Dendritic cell treated with granulocyte-macrophage colony-stimulating factor and Interleukin-4, amounts not matched to agents 40 ng/mL and 50 ng/mL, for 4 days (primary cell): ENCODE data around the gene RPS14.
A peak's percentile ranks its signal among the peaks of the same experiment; 100 is the strongest.
"Not testable (repeated sequence)": the region's sequence is repeated elsewhere in the genome, so short reads cannot be mapped to it uniquely, and the experiment has no call there.

Experiments used
- H3K27ac Mint-ChIP-seq: one replicate; pipeline ENCODE4 v1.8.0; 2022; ENCODE audit warnings: mild to moderate bottlenecking, mixed read lengths
- H3K27me3 Mint-ChIP-seq: one replicate; pipeline ENCODE4 v1.8.0; 2022; ENCODE audit warnings: mild to moderate bottlenecking, mixed read lengths
- H3K36me3 Mint-ChIP-seq: one replicate; pipeline ENCODE4 v1.8.0; 2022; ENCODE audit warnings: low read depth, mixed read lengths
- H3K4me1 Mint-ChIP-seq: one replicate; pipeline ENCODE4 v1.8.0; 2022; ENCODE audit warnings: low read depth, mixed read lengths
- H3K4me3 Mint-ChIP-seq: one replicate; pipeline ENCODE4 v1.8.0; 2022; ENCODE audit warnings: mild to moderate bottlenecking, moderate library complexity, mixed read lengths
- H3K9me3 Mint-ChIP-seq: one replicate; pipeline ENCODE4 v1.8.0; 2022; ENCODE audit warnings: mixed read lengths
- intact Hi-C: fragments of 100-400 bp; cut with micrococcal nuclease; formaldehyde crosslinking; loops from one replicate; pipeline ENCODE4 v1.15.0; 2022

The RPS14 gene

GRCh38 chr5:150428978-150429377, 20.6 kb downstream of the RPS14 start:
- Mint-ChIP-seq H3K27me3 (peaks cover 5% of the 10 kb centered on the region), H3K27ac (peak overlapping the region; percentile 86), H3K4me3 (no peak overlapping the region), H3K36me3 (peaks cover 6% of the 10 kb centered on the region), H3K9me3 (peaks cover 8% of the 10 kb centered on the region), H3K4me1 (peaks cover 53% of the 10 kb centered on the region)
- intact Hi-C loops, result no loop called here

GRCh38 chr5:150428106-150428876, 21.2 kb downstream of the RPS14 start:
- intact Hi-C loops, result no loop called here
- Mint-ChIP-seq H3K4me3 (no peak overlapping the region), H3K36me3 (peaks cover 6% of the 10 kb centered on the region), H3K9me3 (peaks cover 8% of the 10 kb centered on the region), H3K27ac (peak overlapping the region; percentile 86), H3K4me1 (peaks cover 46% of the 10 kb centered on the region), H3K27me3 (peaks cover 5% of the 10 kb centered on the region)

- H3K4me3 Mint-ChIP-seq, H3K27me3 Mint-ChIP-seq, H3K9me3 Mint-ChIP-seq, intact Hi-C loops, H3K27ac Mint-ChIP-seq, H3K36me3 Mint-ChIP-seq: not testable (repeated sequence)
- H3K4me1 Mint-ChIP-seq, result peaks cover 47% of the 10 kb centered on the region
Observed at GRCh38 chr5:150426165-150426564, 23.4 kb downstream of the RPS14 start.

DNA sequence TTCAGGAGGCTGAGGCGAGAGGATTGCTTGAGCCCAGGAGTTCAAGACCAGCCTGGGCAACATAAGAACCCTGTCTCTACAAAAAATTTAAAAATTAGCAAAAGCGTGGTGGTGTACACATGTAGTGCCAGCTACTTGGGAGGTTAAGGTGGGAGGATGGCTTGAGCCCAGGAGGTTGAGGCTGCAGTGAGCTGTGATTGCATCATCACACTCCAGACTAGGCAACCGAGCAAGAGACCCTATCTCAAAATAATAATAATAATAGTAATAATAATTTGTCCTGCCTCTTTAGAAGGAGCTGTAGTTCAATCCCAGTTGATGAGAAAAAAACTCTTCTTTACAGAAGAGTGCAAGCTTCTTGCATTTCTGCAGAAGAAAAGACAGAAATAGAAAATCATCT, 26.8 kb downstream of the RPS14 start:
- no peaks in the 10 kb centered on the region for H3K27me3 Mint-ChIP-seq
- no peaks in the 10 kb centered on the region for H3K36me3 Mint-ChIP-seq
- peaks cover 35% of the 10 kb centered on the region for H3K4me1 Mint-ChIP-seq
- no peaks in the 10 kb centered on the region for H3K9me3 Mint-ChIP-seq
- H3K27ac Mint-ChIP-seq, result peak overlapping the region; percentile 11
- H3K4me3 Mint-ChIP-seq, result no peak overlapping the region
- intact Hi-C loops, result no loop called here

DNA sequence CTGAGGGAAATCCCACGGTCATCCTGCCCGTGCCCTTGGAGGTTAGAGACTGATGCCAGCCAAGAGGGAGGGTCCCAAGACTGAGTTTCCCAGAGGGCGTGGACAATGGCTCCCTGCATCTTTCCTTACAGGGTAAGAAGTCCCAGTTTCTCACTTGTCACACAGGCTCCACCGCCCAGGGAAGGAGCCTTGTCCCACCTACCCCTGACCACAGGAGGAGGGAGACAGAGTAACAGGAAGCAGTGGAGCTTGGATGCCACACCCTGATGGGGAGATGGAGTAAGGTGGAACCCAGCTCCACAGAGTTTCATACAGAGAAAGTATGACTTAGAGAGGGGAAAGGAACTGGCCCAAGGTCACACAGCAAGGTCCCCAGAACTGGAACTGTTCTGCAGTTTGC, 27.5 kb downstream of the RPS14 start:
- H3K27me3 Mint-ChIP-seq, result no peaks in the 10 kb centered on the region
- intact Hi-C loops, result no loop called here
- H3K9me3 Mint-ChIP-seq, result no peaks in the 10 kb centered on the region
- peaks cover 34% of the 10 kb centered on the region for H3K4me1 Mint-ChIP-seq
- H3K27ac Mint-ChIP-seq, result peak overlapping the region; percentile 11
- no peaks in the 10 kb centered on the region for H3K36me3 Mint-ChIP-seq
- H3K4me3 Mint-ChIP-seq, result no peak overlapping the region

DNA sequence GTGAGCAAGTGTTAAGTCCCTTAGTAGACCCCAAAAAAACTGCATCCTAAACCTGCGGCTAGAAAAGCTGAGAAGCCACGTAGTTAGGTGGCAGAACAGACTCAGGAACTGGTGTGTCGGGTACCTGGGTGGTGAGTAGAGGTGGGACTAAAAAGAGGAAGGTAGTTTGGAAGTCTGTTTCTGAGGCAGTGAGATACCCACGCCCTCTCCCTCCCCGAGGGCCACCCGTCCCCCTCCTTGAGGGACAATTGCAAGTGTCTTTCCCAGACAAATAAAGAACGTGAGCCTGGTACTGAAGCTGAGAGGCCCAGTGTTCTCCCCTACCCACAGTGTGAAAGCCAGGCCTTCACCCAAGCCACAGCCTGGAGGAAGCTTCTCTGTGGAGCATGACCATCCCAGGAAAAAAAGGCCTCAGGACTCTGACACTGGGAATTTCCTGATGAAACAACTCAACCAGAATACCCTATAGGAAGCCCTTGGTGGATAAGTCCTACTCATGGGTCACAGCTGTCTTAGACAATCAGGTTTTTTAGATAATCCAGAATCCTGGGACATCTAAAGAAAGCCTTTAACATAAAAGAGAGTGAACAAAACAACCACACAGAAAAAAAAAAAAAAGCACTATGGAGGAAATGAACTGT, 29.8 kb downstream of the RPS14 start:
- Mint-ChIP-seq H3K9me3 (no peaks in the 10 kb centered on the region), H3K4me1 (peaks cover 39% of the 10 kb centered on the region), H3K36me3 (no peaks in the 10 kb centered on the region), H3K27ac (peak overlapping the region; percentile 71), H3K4me3 (no peak overlapping the region), H3K27me3 (no peaks in the 10 kb centered on the region)
- intact Hi-C loops, result no loop called here

DNA sequence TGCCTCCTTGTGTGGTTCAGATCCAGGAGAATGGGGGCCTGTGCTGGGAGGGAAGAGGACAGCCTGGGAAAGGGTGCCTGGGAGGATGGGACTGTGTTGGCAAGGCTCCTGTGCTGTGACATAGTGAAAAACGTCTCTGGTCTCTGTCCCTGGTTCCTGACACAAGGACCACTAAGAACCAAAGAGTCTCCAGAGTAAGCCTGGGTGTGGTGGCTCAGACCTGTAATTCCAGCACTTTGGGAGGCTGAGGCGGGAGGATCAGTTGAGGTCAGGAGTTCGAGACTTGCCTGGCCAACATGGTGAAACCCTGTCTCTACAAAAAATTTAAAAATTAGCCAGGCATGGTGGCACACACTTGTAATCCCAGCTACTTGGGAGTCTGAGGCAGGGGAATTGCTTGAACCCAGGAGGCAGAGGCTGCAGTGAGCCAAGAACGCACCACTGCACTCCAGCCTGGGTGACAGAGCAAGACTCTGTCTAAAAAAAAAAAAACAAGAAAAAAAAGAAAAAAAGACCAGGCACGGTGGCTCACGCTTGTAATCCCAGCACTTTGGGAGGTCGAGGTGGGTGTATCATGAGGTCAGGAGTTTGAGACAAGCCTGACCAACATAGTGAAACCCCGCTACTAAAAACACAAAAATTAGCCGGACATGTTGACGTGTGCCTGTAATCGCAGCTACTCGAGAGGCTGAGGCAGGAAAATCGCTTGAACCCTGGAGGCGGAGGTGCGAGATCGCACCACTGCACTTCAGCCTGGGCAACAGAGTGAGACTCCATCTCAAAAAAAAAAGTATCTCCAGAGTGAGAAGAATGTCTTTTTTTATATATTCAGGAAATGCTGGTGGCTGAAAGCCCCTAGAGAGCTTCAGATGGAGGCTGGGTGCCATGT, 35.4 kb downstream of the RPS14 start:
- Mint-ChIP-seq H3K4me1 (peaks cover 26% of the 10 kb centered on the region), H3K27ac (peak overlapping the region; percentile 99), H3K36me3 (peaks cover 37% of the 10 kb centered on the region), H3K4me3 (peak overlapping the region; percentile 95)
- intact Hi-C loops, H3K27me3 Mint-ChIP-seq, H3K9me3 Mint-ChIP-seq: not testable (repeated sequence)

DNA sequence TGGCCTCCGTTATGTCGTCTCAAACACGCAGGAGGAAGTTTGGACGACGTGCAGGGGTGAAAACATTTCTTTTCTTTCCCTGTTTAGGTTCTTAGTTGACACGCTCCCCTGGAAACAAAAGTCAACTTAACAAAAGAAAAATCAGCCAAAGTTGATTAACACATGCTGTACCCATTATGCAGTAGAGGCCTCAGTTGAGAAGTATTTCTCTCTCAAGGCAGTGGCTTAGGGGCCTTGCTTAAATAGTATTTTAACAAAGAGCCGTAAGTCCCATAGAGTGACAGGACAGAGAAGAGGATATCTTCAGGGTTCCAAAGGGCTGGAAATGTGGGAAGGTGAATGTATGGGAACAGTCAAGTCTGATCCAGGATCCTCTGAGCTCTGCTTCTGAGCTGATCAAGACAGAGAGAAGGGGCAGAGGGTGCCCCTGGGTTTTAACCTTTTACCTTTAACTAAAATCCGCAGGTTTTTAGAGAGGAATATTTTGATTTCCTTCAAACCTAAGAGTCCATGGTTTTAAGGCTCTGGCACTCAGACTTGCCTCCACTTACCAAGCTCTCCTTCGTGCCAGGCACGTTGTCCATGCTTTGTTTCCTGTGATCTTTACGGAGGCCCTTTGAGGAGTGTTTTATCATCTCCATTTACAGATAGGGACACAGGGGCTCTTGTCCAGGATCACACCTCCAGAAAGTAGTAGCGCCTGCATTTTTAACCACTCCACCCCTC, 36.2 kb downstream of the RPS14 start:
- intact Hi-C loops, result no loop called here
- Mint-ChIP-seq H3K4me1 (peaks cover 32% of the 10 kb centered on the region), H3K9me3 (no peaks in the 10 kb centered on the region), H3K27ac (peak overlapping the region; percentile 99), H3K4me3 (peak overlapping the region; percentile 95), H3K36me3 (peaks cover 46% of the 10 kb centered on the region), H3K27me3 (no peaks in the 10 kb centered on the region)

DNA sequence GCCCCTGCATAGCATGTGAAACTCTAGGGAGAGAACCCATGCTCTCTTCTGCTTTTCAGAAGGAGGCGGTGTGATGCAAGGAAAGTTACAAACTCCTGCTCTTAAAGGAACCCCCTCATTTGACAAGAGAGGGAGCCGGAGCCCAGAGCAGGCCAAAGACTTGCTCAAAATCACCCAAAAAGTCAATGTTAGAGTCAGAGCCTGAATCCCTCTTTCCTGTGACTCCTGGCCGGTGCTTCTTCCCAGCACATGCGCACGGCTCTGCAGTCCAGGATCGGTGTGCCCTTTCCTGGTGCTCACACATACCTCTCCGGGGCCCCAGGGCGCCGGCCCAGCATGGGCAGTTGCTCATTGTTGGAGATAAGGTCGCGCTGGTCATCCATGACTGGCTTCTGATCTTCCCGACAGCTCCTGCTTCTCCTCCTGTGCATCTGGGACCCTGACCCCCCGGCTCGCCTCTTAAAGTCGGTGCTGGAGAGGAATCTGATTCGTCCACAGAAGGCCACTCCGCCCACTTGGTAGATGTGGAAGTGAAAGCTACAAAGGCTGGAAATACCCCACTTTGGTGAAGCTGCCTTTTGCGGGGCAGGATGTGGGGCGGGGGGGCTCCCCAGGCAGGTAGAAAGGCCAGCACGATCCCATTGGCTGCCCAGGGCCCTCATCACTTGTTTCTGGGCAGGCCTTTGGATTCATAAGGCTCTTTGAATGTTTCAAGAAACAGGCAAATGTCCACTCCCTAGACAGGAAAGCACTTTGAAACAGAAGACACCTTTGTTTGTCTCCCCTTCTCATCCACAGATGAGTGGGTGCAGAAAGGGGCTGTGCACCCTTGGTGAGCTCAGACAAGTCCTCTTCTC, 37.0 kb downstream of the RPS14 start, which contains the start of gene CD74:
Gene CD74 (minus strand): TSS at position 592 of the 857 bp plus-strand sequence. CDS start 161 bp downstream, at position 431.
- Mint-ChIP-seq H3K36me3 (peaks cover 53% of the 10 kb centered on the region), H3K9me3 (no peaks in the 10 kb centered on the region), H3K4me3 (peak within 1 kb of the TSS; percentile 95), H3K27me3 (no peaks in the 10 kb centered on the region), H3K27ac (peak within 1 kb of the TSS; percentile 99), H3K4me1 (peaks cover 39% of the 10 kb centered on the region)
- intact Hi-C loops, result no loop called here

DNA sequence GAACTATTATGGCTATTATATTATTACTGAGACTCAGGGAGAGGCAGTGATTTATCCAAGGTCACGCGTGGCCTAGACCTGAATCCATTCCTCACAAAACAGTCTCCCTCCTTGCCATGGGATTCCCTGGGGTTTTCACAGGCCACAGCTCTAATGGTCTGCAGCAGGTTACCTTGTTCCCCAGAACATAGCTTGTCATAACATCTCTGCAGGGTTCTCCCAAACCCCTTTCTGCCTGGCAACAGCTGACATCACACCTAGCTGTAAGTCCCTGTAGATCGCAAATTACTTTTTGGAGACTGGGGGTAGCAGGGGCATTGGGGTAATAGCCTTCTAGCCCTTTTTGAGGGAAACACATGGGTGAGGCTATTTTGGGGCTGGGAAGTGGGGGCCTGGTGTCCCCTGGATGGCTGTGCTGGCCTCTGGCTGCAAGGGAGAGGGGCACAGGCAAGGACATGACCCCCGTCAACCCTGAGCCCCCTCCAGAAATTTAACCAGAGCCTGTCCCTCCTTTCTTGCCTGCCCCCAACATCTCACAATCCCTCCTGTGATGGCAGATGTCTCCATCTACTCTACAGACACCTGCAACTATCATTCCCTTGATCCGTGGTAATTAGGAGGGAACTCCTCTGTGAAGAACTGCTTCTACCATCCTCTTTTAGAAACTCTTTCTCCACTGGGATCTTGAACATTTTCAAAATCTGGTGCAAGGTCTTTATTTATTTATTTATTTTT, 38.1 kb downstream of the RPS14 start:
- intact Hi-C loops, result no loop called here
- Mint-ChIP-seq H3K36me3 (peaks cover 65% of the 10 kb centered on the region), H3K27ac (peak overlapping the region; percentile 99), H3K4me1 (peaks cover 50% of the 10 kb centered on the region), H3K4me3 (peak overlapping the region; percentile 95), H3K27me3 (no peaks in the 10 kb centered on the region), H3K9me3 (no peaks in the 10 kb centered on the region)

- peaks cover 56% of the 10 kb centered on the region for H3K4me1 Mint-ChIP-seq
- no peaks in the 10 kb centered on the region for H3K27me3 Mint-ChIP-seq
- no peaks in the 10 kb centered on the region for H3K9me3 Mint-ChIP-seq
Observed at GRCh38 chr5:150410524-150411244, 38.9 kb downstream of the RPS14 start.

More at GRCh38 chr5:150410524-150411244, 38.9 kb downstream of the RPS14 start:
- peaks cover 72% of the 10 kb centered on the region for H3K36me3 Mint-ChIP-seq
- intact Hi-C loops, result no loop called here
- peak overlapping the region; percentile 95 for H3K4me3 Mint-ChIP-seq
- peak overlapping the region; percentile 99 for H3K27ac Mint-ChIP-seq
